ENCODE results near the gene CTNND2.

The CTNND2 gene

DNA sequence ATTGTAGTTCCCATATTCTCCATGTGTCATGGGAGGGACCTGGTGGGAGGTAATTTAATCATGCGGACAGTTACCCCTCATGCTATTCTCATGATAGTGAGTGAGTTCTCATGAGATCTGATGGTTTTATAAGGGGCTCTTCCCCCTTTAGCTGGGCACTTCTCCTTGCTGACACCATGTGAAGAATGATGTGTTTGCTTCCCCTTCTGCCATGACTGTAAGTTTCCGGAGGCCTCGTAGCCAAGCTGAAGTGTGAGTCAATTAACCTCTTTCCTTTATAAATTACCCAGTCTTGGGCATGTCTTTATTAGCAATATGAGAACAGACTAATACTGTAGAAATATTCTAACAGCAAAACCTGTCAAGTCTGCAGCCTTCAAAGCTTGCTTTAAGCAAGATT lies 293.2 kb downstream of the CTNND2 start:
- no peak overlapping the region for H3K4me3 ChIP-seq (ENCODE audit: insufficient read length, low read depth)
- H3K9ac ChIP-seq (ENCODE audit: insufficient read length, low read depth): no peak overlapping the region
- no peaks in the 10 kb centered on the region for H3K36me3 ChIP-seq (ENCODE audit: insufficient read depth, insufficient read length, low read length)
- no peaks in the 10 kb centered on the region for H3K9me3 ChIP-seq (ENCODE audit: insufficient read depth, low read length)
- H3K4me1 ChIP-seq (ENCODE audit: insufficient read depth, insufficient read length): no peaks in the 10 kb centered on the region
- DNase-seq (ENCODE audit: low read depth, low spot score): no peak
- TF ChIP-seq SUZ12 (IDR thresholded peaks at IDR 0.05; ENCODE audit: extremely low read depth, insufficient read depth, insufficient read length) (no peak), ZNF274 (IDR thresholded peaks at IDR 0.05; ENCODE audit: low read depth, low read length) (no peak), YY1 (IDR thresholded peaks at IDR 0.05; ENCODE audit: insufficient read depth, insufficient read length) (no peak)
- no peaks in the 10 kb centered on the region for H3K27me3 ChIP-seq (ENCODE audit: insufficient read depth, insufficient read length)

DNA sequence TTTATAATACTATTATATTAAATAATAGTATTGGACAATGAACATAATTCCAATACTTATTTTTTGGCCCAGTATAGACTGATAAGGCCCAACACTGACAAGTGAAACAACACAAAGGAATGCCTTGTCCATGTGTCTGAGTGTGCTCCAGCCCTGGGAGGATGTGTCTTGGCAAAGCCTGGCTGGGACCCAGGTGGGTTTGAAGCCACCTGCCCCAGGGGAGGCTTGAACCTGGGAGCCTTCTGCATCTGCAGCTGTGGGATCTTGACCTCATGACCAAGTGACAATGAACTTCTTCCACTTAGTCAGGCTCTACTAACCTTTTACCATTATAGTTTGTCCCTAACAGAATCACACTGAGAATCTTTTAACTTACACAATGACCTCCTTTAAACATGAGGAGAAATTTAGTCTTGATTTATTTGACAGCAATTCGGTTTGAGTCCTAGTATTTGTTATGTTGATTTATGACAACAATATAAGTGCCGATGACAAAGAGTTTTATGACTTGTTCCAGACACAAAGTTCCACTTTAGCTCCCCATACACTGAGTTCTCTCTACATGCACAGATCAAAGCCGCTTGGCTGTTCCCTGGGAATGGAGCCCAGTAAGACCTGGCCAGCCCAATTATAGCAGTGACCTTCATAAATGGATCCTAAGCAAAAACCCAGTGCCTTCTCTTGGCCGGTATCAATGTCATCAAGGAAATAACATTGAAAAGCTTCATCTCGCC lies 294.5 kb downstream of the CTNND2 start:
- Histone ChIP-seq H3K36me3 (ENCODE audit: insufficient read depth, insufficient read length, low read length) (no peaks in the 10 kb centered on the region), H3K9ac (ENCODE audit: insufficient read length, low read depth) (no peak overlapping the region), H3K9me3 (ENCODE audit: insufficient read depth, low read length) (no peaks in the 10 kb centered on the region), H3K4me1 (ENCODE audit: insufficient read depth, insufficient read length) (no peaks in the 10 kb centered on the region), H3K4me3 (ENCODE audit: insufficient read length, low read depth) (no peak overlapping the region), H3K27me3 (ENCODE audit: insufficient read depth, insufficient read length) (no peaks in the 10 kb centered on the region)
- no peak for TF ChIP-seq YY1 (IDR thresholded peaks at IDR 0.05; ENCODE audit: insufficient read depth, insufficient read length)
- TF ChIP-seq SUZ12 (IDR thresholded peaks at IDR 0.05; ENCODE audit: extremely low read depth, insufficient read depth, insufficient read length): no peak
- no peak for TF ChIP-seq ZNF274 (IDR thresholded peaks at IDR 0.05; ENCODE audit: low read depth, low read length)
- no peak for DNase-seq (ENCODE audit: low read depth, low spot score)

DNA sequence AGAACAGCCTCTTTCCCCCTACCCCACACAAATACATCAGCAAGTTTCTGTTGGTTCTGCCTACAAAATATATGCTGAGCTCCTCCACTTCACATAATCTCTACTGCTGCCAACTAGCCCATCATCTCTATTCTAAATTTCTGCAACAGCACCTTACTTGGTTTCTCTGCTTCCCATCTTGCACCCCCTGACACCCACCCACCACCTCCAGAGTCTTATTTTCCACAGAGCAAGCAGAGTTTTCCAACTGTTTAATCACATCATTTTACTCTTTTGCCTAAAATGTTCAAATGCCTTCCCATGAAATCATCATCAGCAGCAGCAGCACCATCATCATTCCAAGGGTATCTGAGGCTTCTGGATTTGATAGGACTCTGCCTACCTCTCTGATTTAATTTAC lies 295.7 kb downstream of the CTNND2 start:
- Histone ChIP-seq H3K4me1 (ENCODE audit: insufficient read depth, insufficient read length) (no peaks in the 10 kb centered on the region), H3K27me3 (ENCODE audit: insufficient read depth, insufficient read length) (no peaks in the 10 kb centered on the region), H3K4me3 (ENCODE audit: insufficient read length, low read depth) (no peak overlapping the region), H3K9ac (ENCODE audit: insufficient read length, low read depth) (no peak overlapping the region), H3K36me3 (ENCODE audit: insufficient read depth, insufficient read length, low read length) (no peaks in the 10 kb centered on the region), H3K9me3 (ENCODE audit: insufficient read depth, low read length) (no peaks in the 10 kb centered on the region)
- no peak for TF ChIP-seq SUZ12 (IDR thresholded peaks at IDR 0.05; ENCODE audit: extremely low read depth, insufficient read depth, insufficient read length)
- no peak for TF ChIP-seq ZNF274 (IDR thresholded peaks at IDR 0.05; ENCODE audit: low read depth, low read length)
- no peak for TF ChIP-seq YY1 (IDR thresholded peaks at IDR 0.05; ENCODE audit: insufficient read depth, insufficient read length)
- no peak for DNase-seq (ENCODE audit: low read depth, low spot score)

DNA sequence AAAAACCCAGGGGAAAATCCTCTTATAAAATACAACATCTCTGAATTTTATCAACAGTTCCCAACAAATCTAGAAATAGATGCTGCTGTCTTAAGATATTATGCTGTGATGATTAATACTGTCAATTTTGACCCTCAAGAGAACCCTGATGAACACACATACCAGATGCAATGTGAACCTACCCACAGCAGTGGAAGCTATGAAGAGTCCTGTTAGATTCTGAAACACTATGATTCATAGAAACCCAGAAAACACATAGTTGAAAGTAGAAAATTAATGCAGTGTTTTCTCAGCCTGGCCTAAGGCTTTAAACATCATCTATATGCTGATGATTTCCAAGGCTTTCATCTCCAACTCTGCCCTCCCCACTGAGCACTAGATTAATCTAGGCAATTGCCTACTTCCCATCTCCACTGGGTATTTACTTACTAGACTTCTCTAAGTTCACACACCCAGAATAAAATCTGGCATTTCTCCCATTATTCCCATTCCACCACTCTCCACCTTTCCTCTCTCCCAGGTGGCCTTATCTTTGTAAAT lies 296.2 kb downstream of the CTNND2 start:
- no peak overlapping the region for H3K4me3 ChIP-seq (ENCODE audit: insufficient read length, low read depth)
- DNase-seq (ENCODE audit: low read depth, low spot score): no peak
- no peaks in the 10 kb centered on the region for H3K9me3 ChIP-seq (ENCODE audit: insufficient read depth, low read length)
- no peaks in the 10 kb centered on the region for H3K27me3 ChIP-seq (ENCODE audit: insufficient read depth, insufficient read length)
- H3K9ac ChIP-seq (ENCODE audit: insufficient read length, low read depth): no peak overlapping the region
- no peaks in the 10 kb centered on the region for H3K36me3 ChIP-seq (ENCODE audit: insufficient read depth, insufficient read length, low read length)
- TF ChIP-seq SUZ12 (IDR thresholded peaks at IDR 0.05; ENCODE audit: extremely low read depth, insufficient read depth, insufficient read length) (no peak), ZNF274 (IDR thresholded peaks at IDR 0.05; ENCODE audit: low read depth, low read length) (no peak), YY1 (IDR thresholded peaks at IDR 0.05; ENCODE audit: insufficient read depth, insufficient read length) (no peak)
- no peaks in the 10 kb centered on the region for H3K4me1 ChIP-seq (ENCODE audit: insufficient read depth, insufficient read length)

DNA sequence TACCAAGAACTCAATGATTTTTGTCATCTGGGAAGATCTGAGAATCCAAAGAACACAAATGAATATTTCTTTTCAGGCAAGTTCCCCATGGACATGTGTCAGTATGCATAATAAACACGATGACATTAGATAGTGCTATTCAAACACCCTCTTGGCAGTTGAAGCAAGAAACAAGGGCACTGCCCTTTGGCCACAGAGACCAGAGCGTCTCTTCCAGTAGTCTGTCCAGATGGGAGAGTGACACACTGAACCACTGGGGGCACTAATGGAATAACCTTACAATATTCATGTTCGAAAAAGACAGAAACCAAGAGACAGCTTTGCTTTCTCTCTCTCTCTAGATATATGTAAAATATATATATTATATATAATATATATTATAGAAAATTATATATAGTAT lies 301.9 kb downstream of the CTNND2 start:
- no peak for DNase-seq (ENCODE audit: low read depth, low spot score)
- Histone ChIP-seq H3K4me3 (ENCODE audit: insufficient read length, low read depth) (no peak overlapping the region), H3K27me3 (ENCODE audit: insufficient read depth, insufficient read length) (no peaks in the 10 kb centered on the region), H3K4me1 (ENCODE audit: insufficient read depth, insufficient read length) (no peaks in the 10 kb centered on the region), H3K9ac (ENCODE audit: insufficient read length, low read depth) (no peak overlapping the region), H3K36me3 (ENCODE audit: insufficient read depth, insufficient read length, low read length) (no peaks in the 10 kb centered on the region), H3K9me3 (ENCODE audit: insufficient read depth, low read length) (no peaks in the 10 kb centered on the region)
- TF ChIP-seq SUZ12 (IDR thresholded peaks at IDR 0.05; ENCODE audit: extremely low read depth, insufficient read depth, insufficient read length) (no peak), YY1 (IDR thresholded peaks at IDR 0.05; ENCODE audit: insufficient read depth, insufficient read length) (no peak), ZNF274 (IDR thresholded peaks at IDR 0.05; ENCODE audit: low read depth, low read length) (no peak)

DNA sequence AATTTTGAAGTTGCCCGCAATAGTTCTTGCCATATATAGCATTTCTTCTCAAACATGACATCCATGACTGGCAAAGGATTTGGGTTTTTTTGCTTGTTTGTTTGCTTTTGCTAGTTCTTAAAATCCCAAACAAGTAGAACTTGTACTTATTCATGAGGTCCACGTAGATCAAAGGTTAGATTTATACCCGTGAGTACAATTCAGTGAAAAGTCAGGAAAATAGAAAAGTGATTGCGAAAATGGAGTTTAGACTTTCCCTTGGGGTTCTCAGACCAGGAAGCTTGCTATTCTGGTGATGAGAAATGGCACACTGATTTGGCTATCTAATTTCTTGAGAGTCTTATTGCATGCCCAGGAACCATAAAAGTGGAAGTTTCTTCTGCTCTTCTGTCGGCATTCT lies 304.7 kb downstream of the CTNND2 start:
- Histone ChIP-seq H3K4me3 (ENCODE audit: insufficient read length, low read depth) (no peak overlapping the region), H3K9me3 (ENCODE audit: insufficient read depth, low read length) (no peaks in the 10 kb centered on the region), H3K36me3 (ENCODE audit: insufficient read depth, insufficient read length, low read length) (no peaks in the 10 kb centered on the region), H3K9ac (ENCODE audit: insufficient read length, low read depth) (no peak overlapping the region), H3K4me1 (ENCODE audit: insufficient read depth, insufficient read length) (peaks cover 2% of the 10 kb centered on the region), H3K27me3 (ENCODE audit: insufficient read depth, insufficient read length) (no peaks in the 10 kb centered on the region)
- DNase-seq (ENCODE audit: low read depth, low spot score): no peak
- TF ChIP-seq ZNF274 (IDR thresholded peaks at IDR 0.05; ENCODE audit: low read depth, low read length) (no peak), YY1 (IDR thresholded peaks at IDR 0.05; ENCODE audit: insufficient read depth, insufficient read length) (no peak), SUZ12 (IDR thresholded peaks at IDR 0.05; ENCODE audit: extremely low read depth, insufficient read depth, insufficient read length) (no peak)

DNA sequence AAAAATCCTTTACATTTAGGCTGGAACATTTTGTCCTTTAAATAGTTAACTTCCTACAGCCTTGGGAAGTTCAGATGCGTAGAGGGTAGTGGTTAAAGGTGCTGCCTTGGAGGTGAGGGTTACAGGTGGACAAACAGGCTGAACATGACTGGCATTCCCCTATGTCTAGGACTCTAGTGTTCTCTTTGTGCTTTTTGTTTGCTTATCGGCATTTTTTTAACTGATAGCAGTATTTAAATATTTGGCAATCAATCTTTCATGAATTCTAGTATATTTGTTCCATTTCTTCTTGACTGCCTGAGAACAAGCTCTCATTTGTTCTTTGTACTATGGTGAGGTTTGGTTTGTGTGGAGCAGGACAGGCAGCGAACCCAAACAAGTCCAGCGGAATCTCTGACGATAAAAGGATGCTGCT lies 307.6 kb downstream of the CTNND2 start:
- no peaks in the 10 kb centered on the region for H3K36me3 ChIP-seq (ENCODE audit: insufficient read depth, insufficient read length, low read length)
- TF ChIP-seq SUZ12 (IDR thresholded peaks at IDR 0.05; ENCODE audit: extremely low read depth, insufficient read depth, insufficient read length) (no peak), ZNF274 (IDR thresholded peaks at IDR 0.05; ENCODE audit: low read depth, low read length) (no peak), YY1 (IDR thresholded peaks at IDR 0.05; ENCODE audit: insufficient read depth, insufficient read length) (no peak)
- H3K4me1 ChIP-seq (ENCODE audit: insufficient read depth, insufficient read length): peaks cover 2% of the 10 kb centered on the region
- H3K9ac ChIP-seq (ENCODE audit: insufficient read length, low read depth): no peak overlapping the region
- H3K4me3 ChIP-seq (ENCODE audit: insufficient read length, low read depth): no peak overlapping the region
- no peaks in the 10 kb centered on the region for H3K27me3 ChIP-seq (ENCODE audit: insufficient read depth, insufficient read length)
- H3K9me3 ChIP-seq (ENCODE audit: insufficient read depth, low read length): no peaks in the 10 kb centered on the region
- DNase-seq (ENCODE audit: low read depth, low spot score): no peak
